ENCODE measurements around the gene TAF8. TPM values are rescaled to one million over a fixed set of nuclear protein-coding genes. Genes with fewer than 3 reads are reported as not detected.
"Not testable (repeated sequence)": the region's sequence is repeated elsewhere in the genome, so short reads cannot be mapped to it uniquely, and the experiment has no call there.

Gene TAF8
- total RNA-seq, 4 donors from 2014 or later = 6.0 to 33.2 (median 10.8) TPM

DNA sequence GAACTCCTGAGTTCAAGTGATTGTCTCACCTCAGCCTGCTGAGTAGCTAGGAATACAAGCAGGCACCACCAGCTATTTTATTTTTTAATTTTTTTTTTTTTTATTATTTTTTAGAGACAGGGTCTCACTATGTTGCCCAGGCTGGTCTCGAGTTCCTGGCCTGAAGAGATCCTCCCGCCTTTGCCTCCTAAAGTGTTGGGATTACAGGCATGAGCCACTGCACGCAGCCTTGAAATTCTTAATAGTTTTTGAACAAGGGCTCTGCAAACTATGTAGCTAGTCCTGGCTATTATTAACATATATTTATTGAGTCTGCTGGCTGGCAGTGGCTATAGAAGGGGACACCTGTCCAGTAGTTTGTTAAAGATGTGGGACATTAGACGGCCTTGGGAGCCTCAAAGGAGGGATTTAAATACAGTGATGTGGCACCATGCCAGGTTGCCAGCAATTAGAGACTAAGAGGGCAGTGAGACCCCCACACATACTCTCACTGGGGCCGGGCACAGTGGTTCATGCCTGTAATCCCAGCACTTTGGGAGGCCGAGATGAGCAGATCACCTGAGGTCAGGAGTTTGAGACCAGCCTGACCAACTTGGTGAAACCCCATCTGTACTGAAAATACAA lies 21.1 kb upstream of the TAF8 start:
- H3K9me3 ChIP-seq = no peaks in the 10 kb centered on the region
- H3K4me1 ChIP-seq = peaks cover 9 to 46% (median 9%) of the 10 kb centered on the region in 3 donors
- no peaks in the 10 kb centered on the region for H3K27me3 ChIP-seq
- H3K4me3 ChIP-seq = no peak overlapping the region
- peaks cover 0 to 60% (median 7%) of the 10 kb centered on the region in 3 donors for H3K36me3 ChIP-seq
- DNase-seq = no peak
- no peak for TF ChIP-seq POLR2A (IDR thresholded peaks at IDR 0.05)
- no peak for TF ChIP-seq CTCF (IDR thresholded peaks at IDR 0.05)
- 87% methylated on average over 5 to 6 of the region's 6 CpGs for WGBS, 2 donors
- intact Hi-C loops (cut with DNase I) = no loop called here
- no peak overlapping the region for H3K27ac ChIP-seq

- peaks cover 9 to 45% (median 9%) of the 10 kb centered on the region in 3 donors for H3K4me1 ChIP-seq
- no peak for DNase-seq
- H3K36me3 ChIP-seq = peaks cover 0 to 60% (median 7%) of the 10 kb centered on the region in 3 donors
- 87 to 100% methylated on average over 1 to 2 of the region's 3 CpGs for WGBS, 2 donors
- no peaks in the 10 kb centered on the region for H3K9me3 ChIP-seq
- no peak overlapping the region for H3K4me3 ChIP-seq
- no peaks in the 10 kb centered on the region for H3K27me3 ChIP-seq
- no peak for TF ChIP-seq POLR2A (IDR thresholded peaks at IDR 0.05)
- TF ChIP-seq CTCF (IDR thresholded peaks at IDR 0.05) = no peak
- intact Hi-C loops (cut with DNase I) = no loop called here
- no peak overlapping the region for H3K27ac ChIP-seq
These were observed 20.4 kb upstream of the TAF8 start for GRCh38 chr6:42029881-42030280.

- H3K4me1 ChIP-seq = peaks cover 9 to 38% (median 9%) of the 10 kb centered on the region in 3 donors
- WGBS, 2 donors = 42 to 64% methylated on average over 8 to 9 of the region's 14 CpGs
- no peak for DNase-seq
- H3K9me3 ChIP-seq = no peaks in the 10 kb centered on the region
- TF ChIP-seq CTCF (IDR thresholded peaks at IDR 0.05) = no peak
- no peak for TF ChIP-seq POLR2A (IDR thresholded peaks at IDR 0.05)
- no peaks in the 10 kb centered on the region for H3K27me3 ChIP-seq
- H3K36me3 ChIP-seq = peaks cover 0 to 51% (median 7%) of the 10 kb centered on the region in 3 donors
- no peak overlapping the region for H3K27ac ChIP-seq
- intact Hi-C loops (cut with DNase I) = no loop called here
- no peak overlapping the region for H3K4me3 ChIP-seq
These were observed 19.5 kb upstream of the TAF8 start for GRCh38 chr6:42030585-42031506.

GRCh38 chr6:42032366-42032765 lies 18.0 kb upstream of the TAF8 start:
- intact Hi-C loops (cut with DNase I) = no loop called here
- no peak for DNase-seq
- peaks cover 9 to 38% (median 9%) of the 10 kb centered on the region in 3 donors for H3K4me1 ChIP-seq
- peaks cover 0 to 39% (median 0%) of the 10 kb centered on the region in 3 donors for H3K36me3 ChIP-seq
- no peaks in the 10 kb centered on the region for H3K27me3 ChIP-seq
- WGBS, 2 donors = 84 to 86% methylated on average over 5 to 6 of the region's 6 CpGs
- H3K9me3 ChIP-seq = no peaks in the 10 kb centered on the region
- no peak overlapping the region for H3K27ac ChIP-seq
- TF ChIP-seq CTCF (IDR thresholded peaks at IDR 0.05) = no peak
- no peak for TF ChIP-seq POLR2A (IDR thresholded peaks at IDR 0.05)
- H3K4me3 ChIP-seq = no peak overlapping the region

- H3K9me3 ChIP-seq; H3K27me3 ChIP-seq; H3K4me3 ChIP-seq; H3K27ac ChIP-seq; DNase-seq; intact Hi-C loops (cut with DNase I): not testable (repeated sequence)
- 74 to 87% methylated on average over 14 to 15 of the region's 15 CpGs for WGBS, 2 donors
- peaks cover 0 to 34% (median 0%) of the 10 kb centered on the region in 3 donors for H3K36me3 ChIP-seq
- peaks cover 0 to 42% (median 12%) of the 10 kb centered on the region in 3 donors for H3K4me1 ChIP-seq
These were observed 12.7 kb upstream of the TAF8 start for GRCh38 chr6:42037669-42038068.

Data from esophagus squamous epithelium (tissue), 5 donors.